ENCODE measurements around the gene SH3GL1. TPM values are rescaled to one million over a fixed set of nuclear protein-coding genes. Genes with fewer than 3 reads are reported as not detected.
A peak's percentile ranks its signal among the peaks of the same experiment; 100 is the strongest.

Gene SH3GL1
- total RNA-seq, 1 donor from 2014 or later, result 43.7 TPM

- H3K4me3 Mint-ChIP-seq, result peak overlapping the region; percentile 73
- peak; percentile 59 for DNase-seq
- ATAC-seq (ENCODE audit: low read depth), result peak; percentile 78
- intact Hi-C loops (cut with micrococcal nuclease), result loop anchor here (1.0 kb wide), 1 partner anchor 25 kb away; the partner anchor contains the start of gene SH3GL1
- H3K9me3 Mint-ChIP-seq, result no peaks in the 10 kb centered on the region
- CTCF ChIA-PET, result interaction anchor here (1.0 to 4.1 kb wide), 6 partner anchors 10 to 108 kb away, joined by 3 to 18 read pairs (median 4); partner anchors contain the start of gene SH3GL1
- peaks cover 95% of the 10 kb centered on the region for H3K4me1 Mint-ChIP-seq
- no peak for TF ChIP-seq CTCF (IDR thresholded peaks at IDR 0.05)
- H3K27me3 Mint-ChIP-seq, result no peaks in the 10 kb centered on the region
- H3K27ac Mint-ChIP-seq, result peak overlapping the region; percentile 65
- no peaks in the 10 kb centered on the region for H3K36me3 Mint-ChIP-seq (ENCODE audit: low read depth)
- POLR2A ChIA-PET, result interaction anchor here (0.6 to 1.7 kb wide), 7 partner anchors 12 to 128 kb away, joined by 3 to 13 read pairs (median 4); partner anchors contain the start of genes MPND, UBXN6 and YJU2
Observed at GRCh38 chr19:4375164-4376027, 25.0 kb downstream of the SH3GL1 start.

GRCh38 chr19:4374498-4375163 is 25.7 kb downstream of the SH3GL1 start:
- peak overlapping the region; percentile 65 for H3K27ac Mint-ChIP-seq
- intact Hi-C loops (cut with micrococcal nuclease), result loop anchor here (1.0 kb wide), 1 partner anchor 26 kb away; the partner anchor contains the start of gene SH3GL1
- ATAC-seq (ENCODE audit: low read depth), result no peak
- no peaks in the 10 kb centered on the region for H3K36me3 Mint-ChIP-seq (ENCODE audit: low read depth)
- TF ChIP-seq CTCF (IDR thresholded peaks at IDR 0.05), result no peak
- peaks cover 95% of the 10 kb centered on the region for H3K4me1 Mint-ChIP-seq
- H3K4me3 Mint-ChIP-seq, result peak overlapping the region; percentile 73
- H3K27me3 Mint-ChIP-seq, result no peaks in the 10 kb centered on the region
- ChIA-PET CTCF (interaction anchor here (1.0 to 4.1 kb wide), 5 partner anchors 10 to 108 kb away, joined by 3 to 18 read pairs (median 3); partner anchors contain the start of gene SH3GL1), POLR2A (interaction anchor here (0.6 to 1.5 kb wide), 3 partner anchors 24 to 97 kb away, joined by 4 to 13 read pairs (median 7); partner anchors contain the start of gene MPND)
- H3K9me3 Mint-ChIP-seq, result no peaks in the 10 kb centered on the region
- no peak for DNase-seq

- ChIA-PET POLR2A (no interaction called here), CTCF (no interaction called here)
- TF ChIP-seq CTCF (IDR thresholded peaks at IDR 0.05), result no peak
- peak overlapping the region; percentile 62 for H3K27ac Mint-ChIP-seq
- H3K27me3 Mint-ChIP-seq, result no peaks in the 10 kb centered on the region
- no peaks in the 10 kb centered on the region for H3K9me3 Mint-ChIP-seq
- DNase-seq, result no peak
- H3K36me3 Mint-ChIP-seq (ENCODE audit: low read depth), result no peaks in the 10 kb centered on the region
- ATAC-seq (ENCODE audit: low read depth), result no peak
- intact Hi-C loops (cut with micrococcal nuclease), result no loop called here
- H3K4me3 Mint-ChIP-seq, result peak overlapping the region; percentile 47
- peaks cover 94% of the 10 kb centered on the region for H3K4me1 Mint-ChIP-seq
Observed at GRCh38 chr19:4373601-4374497, 26.5 kb downstream of the SH3GL1 start.

GRCh38 chr19:4373013-4373367 is 27.4 kb downstream of the SH3GL1 start:
- peaks cover 95% of the 10 kb centered on the region for H3K4me1 Mint-ChIP-seq
- H3K27ac Mint-ChIP-seq, result no peak overlapping the region
- CTCF ChIA-PET, result no interaction called here
- intact Hi-C loops (cut with micrococcal nuclease), result no loop called here
- DNase-seq (no peak), ATAC-seq (ENCODE audit: low read depth) (no peak)
- no peaks in the 10 kb centered on the region for H3K9me3 Mint-ChIP-seq
- peak overlapping the region; percentile 28 for H3K4me3 Mint-ChIP-seq
- H3K36me3 Mint-ChIP-seq (ENCODE audit: low read depth), result no peaks in the 10 kb centered on the region
- POLR2A ChIA-PET, result no interaction called here
- no peaks in the 10 kb centered on the region for H3K27me3 Mint-ChIP-seq
- TF ChIP-seq CTCF (IDR thresholded peaks at IDR 0.05), result no peak
